ENCODE measurements around the gene TMPRSS9. TPM values are rescaled to one million over a fixed set of nuclear protein-coding genes. Genes with fewer than 3 reads are reported as not detected.

TMPRSS9 gene
- total and polyA plus RNA-seq, 2 of the 13 experiments (the other 11 are each of a cell fraction or from before 2014, with no cell fraction given), result 2.5 to 5.2 TPM

GRCh38 chr19:2394442-2395292 is 34.6 kb downstream of the TMPRSS9 start (continued):
- TF ChIP-seq GLI4 (CRISPR knock-in tag; IDR thresholded peaks at IDR 0.05; ENCODE audit: borderline replicate concordance) (no peak), ZNF574 (CRISPR knock-in tag; IDR thresholded peaks at IDR 0.05) (no peak), SSRP1 (CRISPR knock-in tag; IDR thresholded peaks at IDR 0.05) (no peak), ZNF589 (CRISPR knock-in tag; conservative IDR thresholded peaks at IDR 0.05) (no peak), PHF8 (CRISPR knock-in tag; IDR thresholded peaks at IDR 0.05) (no peak), ZNF605 (CRISPR knock-in tag; IDR thresholded peaks at IDR 0.05) (no peak), ELF4 (CRISPR knock-in tag; IDR thresholded peaks at IDR 0.05; ENCODE audit: borderline replicate concordance) (no peak), ZFP41 (CRISPR knock-in tag; IDR thresholded peaks at IDR 0.05; ENCODE audit: borderline replicate concordance) (no peak), ARHGAP35 (CRISPR knock-in tag; IDR thresholded peaks at IDR 0.05; ENCODE audit: borderline replicate concordance) (no peak), CHD4 (IDR thresholded peaks at IDR 0.05; ENCODE audit: borderline replicate concordance, low read length) (no peak), GMEB2 (CRISPR knock-in tag; IDR thresholded peaks at IDR 0.05; ENCODE audit: low read depth) (no peak), YY1 (IDR thresholded peaks at IDR 0.05; ENCODE audit: insufficient read depth, insufficient replicate concordance, low read depth, low read length) (no peak), ZFYVE20 (CRISPR knock-in tag; IDR thresholded peaks at IDR 0.05; ENCODE audit: borderline replicate concordance, low read depth) (no peak)
- TF ChIP-seq, protein P1, sequence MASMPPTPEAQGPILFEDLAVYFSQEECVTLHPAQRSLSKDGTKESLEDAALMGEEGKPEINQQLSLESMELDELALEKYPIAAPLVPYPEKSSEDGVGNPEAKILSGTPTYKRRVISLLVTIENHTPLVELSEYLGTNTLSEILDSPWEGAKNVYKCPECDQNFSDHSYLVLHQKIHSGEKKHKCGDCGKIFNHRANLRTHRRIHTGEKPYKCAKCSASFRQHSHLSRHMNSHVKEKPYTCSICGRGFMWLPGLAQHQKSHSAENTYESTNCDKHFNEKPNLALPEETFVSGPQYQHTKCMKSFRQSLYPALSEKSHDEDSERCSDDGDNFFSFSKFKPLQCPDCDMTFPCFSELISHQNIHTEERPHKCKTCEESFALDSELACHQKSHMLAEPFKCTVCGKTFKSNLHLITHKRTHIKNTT (CRISPR knock-in tag; IDR thresholded peaks at IDR 0.05), result no peak
- TF ChIP-seq, protein P2, sequence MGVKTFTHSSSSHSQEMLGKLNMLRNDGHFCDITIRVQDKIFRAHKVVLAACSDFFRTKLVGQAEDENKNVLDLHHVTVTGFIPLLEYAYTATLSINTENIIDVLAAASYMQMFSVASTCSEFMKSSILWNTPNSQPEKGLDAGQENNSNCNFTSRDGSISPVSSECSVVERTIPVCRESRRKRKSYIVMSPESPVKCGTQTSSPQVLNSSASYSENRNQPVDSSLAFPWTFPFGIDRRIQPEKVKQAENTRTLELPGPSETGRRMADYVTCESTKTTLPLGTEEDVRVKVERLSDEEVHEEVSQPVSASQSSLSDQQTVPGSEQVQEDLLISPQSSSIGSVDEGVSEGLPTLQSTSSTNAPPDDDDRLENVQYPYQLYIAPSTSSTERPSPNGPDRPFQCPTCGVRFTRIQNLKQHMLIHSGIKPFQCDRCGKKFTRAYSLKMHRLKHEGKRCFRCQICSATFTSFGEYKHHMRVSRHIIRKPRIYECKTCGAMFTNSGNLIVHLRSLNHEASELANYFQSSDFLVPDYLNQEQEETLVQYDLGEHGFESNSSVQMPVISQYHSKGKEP (CRISPR knock-in tag; IDR thresholded peaks at IDR 0.05), result no peak
- TF ChIP-seq, protein P3, sequence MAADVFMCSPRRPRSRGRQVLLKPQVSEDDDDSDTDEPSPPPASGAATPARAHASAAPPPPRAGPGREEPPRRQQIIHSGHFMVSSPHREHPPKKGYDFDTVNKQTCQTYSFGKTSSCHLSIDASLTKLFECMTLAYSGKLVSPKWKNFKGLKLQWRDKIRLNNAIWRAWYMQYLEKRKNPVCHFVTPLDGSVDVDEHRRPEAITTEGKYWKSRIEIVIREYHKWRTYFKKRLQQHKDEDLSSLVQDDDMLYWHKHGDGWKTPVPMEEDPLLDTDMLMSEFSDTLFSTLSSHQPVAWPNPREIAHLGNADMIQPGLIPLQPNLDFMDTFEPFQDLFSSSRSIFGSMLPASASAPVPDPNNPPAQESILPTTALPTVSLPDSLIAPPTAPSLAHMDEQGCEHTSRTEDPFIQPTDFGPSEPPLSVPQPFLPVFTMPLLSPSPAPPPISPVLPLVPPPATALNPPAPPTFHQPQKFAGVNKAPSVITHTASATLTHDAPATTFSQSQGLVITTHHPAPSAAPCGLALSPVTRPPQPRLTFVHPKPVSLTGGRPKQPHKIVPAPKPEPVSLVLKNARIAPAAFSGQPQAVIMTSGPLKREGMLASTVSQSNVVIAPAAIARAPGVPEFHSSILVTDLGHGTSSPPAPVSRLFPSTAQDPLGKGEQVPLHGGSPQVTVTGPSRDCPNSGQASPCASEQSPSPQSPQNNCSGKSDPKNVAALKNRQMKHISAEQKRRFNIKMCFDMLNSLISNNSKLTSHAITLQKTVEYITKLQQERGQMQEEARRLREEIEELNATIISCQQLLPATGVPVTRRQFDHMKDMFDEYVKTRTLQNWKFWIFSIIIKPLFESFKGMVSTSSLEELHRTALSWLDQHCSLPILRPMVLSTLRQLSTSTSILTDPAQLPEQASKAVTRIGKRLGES (CRISPR knock-in tag; IDR thresholded peaks at IDR 0.05; ENCODE audit: borderline replicate concordance), result no peak
